Neural cell (in vitro differentiated cells): ENCODE results near the gene THOP1. TPM values are rescaled to one million over a fixed set of nuclear protein-coding genes. Genes with fewer than 3 reads are reported as not detected.

Experiments
- H2AFZ ChIP-seq: fragments of 200-600, 300-800 bp; sonication (generic), shearing (Covaris generic); 2 replicates; pipeline ENCODE4 v1.6.0; 2014; ENCODE audit warnings: low read depth, mild to moderate bottlenecking, antibody characterized with exemption, low read length, moderate library complexity
- H3F3A ChIP-seq: fragments of 200-600 bp; shearing (Covaris generic); 2 replicates; pipeline ENCODE4 v1.6.1; 2016; ENCODE audit warnings: mild to moderate bottlenecking, moderate library complexity, mixed read lengths, antibody characterized with exemption, low read length; ENCODE audit not compliant: insufficient read depth, poor library complexity, severe bottlenecking
- H3K27ac ChIP-seq: fragments of 200-600, 300-800 bp; sonication (generic), shearing (Covaris generic); 2 replicates; pipeline ENCODE4 v1.5.1; 2014; ENCODE audit warnings: mild to moderate bottlenecking, low read length, moderate library complexity
- H3K27me3 ChIP-seq: fragments of 300-800, 200-600 bp; sonication (generic), shearing (Covaris generic); 2 replicates; pipeline ENCODE4 v1.6.0; 2014; ENCODE audit warnings: mild to moderate bottlenecking, low read depth, low read length, moderate library complexity; ENCODE audit not compliant: insufficient read depth
- H3K36me3 ChIP-seq: fragments of 300-800, 200-600 bp; sonication (generic), shearing (Covaris generic); 2 replicates; pipeline ENCODE4 v1.5.1; 2014; ENCODE audit warnings: mild to moderate bottlenecking, antibody characterized with exemption, low read length, moderate library complexity; ENCODE audit not compliant: insufficient read depth
- H3K4me2 ChIP-seq: fragments of 300-800, 200-600 bp; sonication (generic), shearing (Covaris generic); 2 replicates; pipeline ENCODE4 v1.6.0; 2014; ENCODE audit warnings: mild to moderate bottlenecking, low read length
- H3K4me3 ChIP-seq: fragments of 300-800, 200-600 bp; sonication (generic), shearing (Covaris generic); 2 replicates; pipeline ENCODE4 v1.5.1; 2014; ENCODE audit warnings: mild to moderate bottlenecking, low read length, moderate library complexity
- H3K79me2 ChIP-seq: fragments of 200-600 bp; shearing (Covaris generic); replicated peaks from 2 replicates; pipeline ENCODE4 v1.6.0; 2014; ENCODE audit warnings: mild to moderate bottlenecking, low read length, moderate library complexity; ENCODE audit not compliant: insufficient read depth
- H3K9ac ChIP-seq: fragments of 300-800, 200-600 bp; sonication (generic), shearing (Covaris generic); 2 replicates; pipeline ENCODE4 v1.6.1; 2016; ENCODE audit warnings: mild to moderate bottlenecking, low read length, mixed read lengths
- H3K9me2 ChIP-seq: fragments of 200-600 bp; shearing (Covaris generic); 2 replicates; pipeline ENCODE4 v1.6.1; 2016; ENCODE audit warnings: mild to moderate bottlenecking, low read length, mixed read lengths; ENCODE audit not compliant: insufficient read depth
- H3K9me3 ChIP-seq: fragments of 200-600, 300-800 bp; sonication (generic), shearing (Covaris generic); 2 replicates; pipeline ENCODE4 v1.6.1; 2016; ENCODE audit warnings: mild to moderate bottlenecking, mixed run types, low read length, moderate library complexity, mixed read lengths
- H4K20me1 ChIP-seq: fragments of 200-600 bp; shearing (Covaris generic); 2 replicates; pipeline ENCODE4 v1.6.1; 2016; ENCODE audit warnings: mild to moderate bottlenecking, mixed run types; ENCODE audit not compliant: insufficient read depth
- EP300 ChIP-seq: fragments of 450-650 bp; conservative IDR thresholded peaks from 2 replicates; pipeline ENCODE4 v1.6.1; 2014; ENCODE audit warnings: antibody characterized with exemption, mild to moderate bottlenecking, moderate library complexity; ENCODE audit not compliant: poor library complexity, severe bottlenecking
- EZH2 ChIP-seq: fragments of 200-600, 300-800 bp; shearing (Covaris generic), sonication (generic); IDR thresholded peaks from 2 replicates; pipeline ENCODE4 v1.6.1; 2014; ENCODE audit warnings: antibody characterized with exemption, low read length, borderline replicate concordance, mild to moderate bottlenecking; ENCODE audit not compliant: insufficient read depth, poor library complexity, severe bottlenecking
- MXI1 ChIP-seq: fragments of 450-650 bp; conservative IDR thresholded peaks from 2 replicates; pipeline ENCODE4 v1.6.1; 2014; ENCODE audit warnings: antibody characterized with exemption, mild to moderate bottlenecking; ENCODE audit not compliant: poor library complexity, severe bottlenecking
- POLR2AphosphoS5 ChIP-seq: IDR thresholded peaks from 2 replicates; pipeline ENCODE4 v1.6.1; 2012
- RAD21 ChIP-seq: fragments of 450-650 bp; conservative IDR thresholded peaks from 2 replicates; pipeline ENCODE4 v1.6.1; 2014; ENCODE audit warnings: antibody characterized with exemption, mild to moderate bottlenecking, moderate library complexity
- SMC3 ChIP-seq: fragments of 450-650 bp; conservative IDR thresholded peaks from 2 replicates; pipeline ENCODE4 v1.6.1; 2014; ENCODE audit warnings: antibody characterized with exemption, mild to moderate bottlenecking, moderate library complexity; ENCODE audit not compliant: poor library complexity
- TAF1 ChIP-seq: IDR thresholded peaks from 2 replicates; pipeline ENCODE4 v1.6.1; 2012; ENCODE audit warnings: low read depth
- polyA plus RNA-seq: library from polyadenylated mRNA; depleted of rRNA; stranded (reverse); fragments of >200 nt; gene quantifications from 2 replicates; pipeline ENCODE4 v1.2.3, GENCODE V29; 2014
- TF ChIP-seq, protein P1 (sequence below): IDR thresholded peaks from 2 replicates; pipeline ENCODE4 v1.6.1; 2012; ENCODE audit warnings: borderline replicate concordance
- TF ChIP-seq, protein P2 (sequence below): fragments of 450-650 bp; IDR thresholded peaks from 2 replicates; pipeline ENCODE4 v1.5.1; 2014; ENCODE audit warnings: antibody characterized with exemption, mild to moderate bottlenecking, moderate library complexity; ENCODE audit not compliant: poor library complexity, severe bottlenecking

THOP1 gene
- polyA plus RNA-seq, 1 donor from 2014 or later: 113 TPM

DNA sequence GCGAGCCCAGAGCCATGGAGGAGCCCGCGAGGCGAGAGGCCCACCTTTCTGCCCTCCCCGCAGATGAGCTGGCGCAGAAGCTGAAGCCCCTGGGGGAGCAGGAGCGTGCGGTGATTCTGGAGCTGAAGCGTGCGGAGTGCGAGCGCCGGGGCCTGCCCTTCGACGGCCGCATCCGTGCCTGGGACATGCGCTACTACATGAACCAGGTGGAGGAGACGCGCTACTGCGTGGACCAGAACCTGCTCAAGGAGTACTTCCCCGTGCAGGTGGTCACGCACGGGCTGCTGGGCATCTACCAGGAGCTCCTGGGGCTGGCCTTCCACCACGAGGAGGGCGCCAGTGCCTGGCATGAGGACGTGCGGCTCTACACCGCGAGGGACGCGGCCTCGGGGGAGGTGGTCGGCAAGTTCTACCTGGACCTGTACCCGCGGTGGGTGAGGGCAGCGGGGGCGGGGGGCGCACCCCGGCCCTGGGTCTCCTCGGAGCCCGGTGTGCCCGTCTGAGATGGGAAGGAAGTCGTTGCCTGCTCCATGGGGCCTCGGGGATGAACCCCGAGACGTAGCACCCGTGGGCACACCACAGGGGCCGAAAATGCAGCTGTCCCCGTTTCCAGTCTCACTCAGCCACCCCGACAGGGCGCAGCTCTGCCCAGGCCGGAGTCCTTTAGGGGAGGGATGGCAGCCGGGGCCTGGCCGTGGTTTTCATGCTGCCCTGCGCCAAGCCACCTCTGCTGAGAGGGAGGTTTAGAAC lies 22.3 kb downstream of the THOP1 start:
- Histone ChIP-seq H4K20me1 (no peaks in the 10 kb centered on the region), H3K4me3 (no peak overlapping the region), H3K27ac (no peak overlapping the region), H3F3A (no peaks in the 10 kb centered on the region), H3K79me2 (no peaks in the 10 kb centered on the region), H3K9me2 (no peaks in the 10 kb centered on the region), H3K36me3 (no peaks in the 10 kb centered on the region), H3K9me3 (no peaks in the 10 kb centered on the region), H3K4me2 (no peak overlapping the region), H3K9ac (no peak overlapping the region), H2AFZ (no peak overlapping the region), H3K27me3 (no peaks in the 10 kb centered on the region)
- TF ChIP-seq, protein P1, sequence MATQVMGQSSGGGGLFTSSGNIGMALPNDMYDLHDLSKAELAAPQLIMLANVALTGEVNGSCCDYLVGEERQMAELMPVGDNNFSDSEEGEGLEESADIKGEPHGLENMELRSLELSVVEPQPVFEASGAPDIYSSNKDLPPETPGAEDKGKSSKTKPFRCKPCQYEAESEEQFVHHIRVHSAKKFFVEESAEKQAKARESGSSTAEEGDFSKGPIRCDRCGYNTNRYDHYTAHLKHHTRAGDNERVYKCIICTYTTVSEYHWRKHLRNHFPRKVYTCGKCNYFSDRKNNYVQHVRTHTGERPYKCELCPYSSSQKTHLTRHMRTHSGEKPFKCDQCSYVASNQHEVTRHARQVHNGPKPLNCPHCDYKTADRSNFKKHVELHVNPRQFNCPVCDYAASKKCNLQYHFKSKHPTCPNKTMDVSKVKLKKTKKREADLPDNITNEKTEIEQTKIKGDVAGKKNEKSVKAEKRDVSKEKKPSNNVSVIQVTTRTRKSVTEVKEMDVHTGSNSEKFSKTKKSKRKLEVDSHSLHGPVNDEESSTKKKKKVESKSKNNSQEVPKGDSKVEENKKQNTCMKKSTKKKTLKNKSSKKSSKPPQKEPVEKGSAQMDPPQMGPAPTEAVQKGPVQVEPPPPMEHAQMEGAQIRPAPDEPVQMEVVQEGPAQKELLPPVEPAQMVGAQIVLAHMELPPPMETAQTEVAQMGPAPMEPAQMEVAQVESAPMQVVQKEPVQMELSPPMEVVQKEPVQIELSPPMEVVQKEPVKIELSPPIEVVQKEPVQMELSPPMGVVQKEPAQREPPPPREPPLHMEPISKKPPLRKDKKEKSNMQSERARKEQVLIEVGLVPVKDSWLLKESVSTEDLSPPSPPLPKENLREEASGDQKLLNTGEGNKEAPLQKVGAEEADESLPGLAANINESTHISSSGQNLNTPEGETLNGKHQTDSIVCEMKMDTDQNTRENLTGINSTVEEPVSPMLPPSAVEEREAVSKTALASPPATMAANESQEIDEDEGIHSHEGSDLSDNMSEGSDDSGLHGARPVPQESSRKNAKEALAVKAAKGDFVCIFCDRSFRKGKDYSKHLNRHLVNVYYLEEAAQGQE: no peak
- TF ChIP-seq MXI1 (no peak), EZH2 (no peak), TAF1 (no peak), POLR2AphosphoS5 (no peak), EP300 (no peak), SMC3 (no peak), RAD21 (no peak)
- TF ChIP-seq, protein P2, sequence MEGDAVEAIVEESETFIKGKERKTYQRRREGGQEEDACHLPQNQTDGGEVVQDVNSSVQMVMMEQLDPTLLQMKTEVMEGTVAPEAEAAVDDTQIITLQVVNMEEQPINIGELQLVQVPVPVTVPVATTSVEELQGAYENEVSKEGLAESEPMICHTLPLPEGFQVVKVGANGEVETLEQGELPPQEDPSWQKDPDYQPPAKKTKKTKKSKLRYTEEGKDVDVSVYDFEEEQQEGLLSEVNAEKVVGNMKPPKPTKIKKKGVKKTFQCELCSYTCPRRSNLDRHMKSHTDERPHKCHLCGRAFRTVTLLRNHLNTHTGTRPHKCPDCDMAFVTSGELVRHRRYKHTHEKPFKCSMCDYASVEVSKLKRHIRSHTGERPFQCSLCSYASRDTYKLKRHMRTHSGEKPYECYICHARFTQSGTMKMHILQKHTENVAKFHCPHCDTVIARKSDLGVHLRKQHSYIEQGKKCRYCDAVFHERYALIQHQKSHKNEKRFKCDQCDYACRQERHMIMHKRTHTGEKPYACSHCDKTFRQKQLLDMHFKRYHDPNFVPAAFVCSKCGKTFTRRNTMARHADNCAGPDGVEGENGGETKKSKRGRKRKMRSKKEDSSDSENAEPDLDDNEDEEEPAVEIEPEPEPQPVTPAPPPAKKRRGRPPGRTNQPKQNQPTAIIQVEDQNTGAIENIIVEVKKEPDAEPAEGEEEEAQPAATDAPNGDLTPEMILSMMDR: no peak

DNA sequence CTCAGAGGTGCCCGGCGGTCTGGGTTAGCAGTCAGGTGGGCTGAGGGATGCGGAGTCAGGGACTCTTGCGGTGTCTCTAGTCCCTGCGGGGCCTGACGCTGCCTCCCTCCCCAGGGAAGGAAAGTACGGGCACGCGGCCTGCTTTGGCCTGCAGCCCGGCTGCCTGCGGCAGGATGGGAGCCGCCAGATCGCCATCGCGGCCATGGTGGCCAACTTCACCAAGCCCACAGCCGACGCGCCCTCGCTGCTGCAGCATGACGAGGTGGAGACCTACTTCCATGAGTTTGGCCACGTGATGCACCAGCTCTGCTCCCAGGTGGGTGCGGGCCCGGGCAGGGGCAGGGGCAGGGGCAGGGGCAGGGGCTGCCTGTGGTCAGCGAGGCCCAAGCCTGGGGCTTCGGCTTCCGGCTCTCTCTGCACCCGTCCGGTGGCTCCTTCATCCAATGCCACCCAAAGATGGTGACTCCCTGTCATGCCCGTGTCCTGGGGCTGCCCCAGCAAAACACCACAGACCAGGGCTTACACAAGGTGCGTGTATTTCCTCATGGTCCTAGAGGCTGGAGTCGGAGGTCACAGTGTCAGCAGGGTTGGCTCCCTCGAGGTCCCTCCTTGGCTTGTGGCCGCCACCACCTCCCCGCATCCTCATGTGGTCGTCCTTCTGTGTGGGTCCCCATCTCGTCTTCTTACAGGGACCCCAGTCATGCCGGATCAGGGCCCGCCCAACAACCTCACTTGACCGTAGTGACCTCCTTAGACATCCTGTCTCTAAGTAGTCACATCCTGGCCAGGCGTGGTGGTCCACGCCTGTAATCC lies 23.0 kb downstream of the THOP1 start:
- no peaks in the 10 kb centered on the region for H3F3A ChIP-seq
- no peaks in the 10 kb centered on the region for H4K20me1 ChIP-seq
- no peaks in the 10 kb centered on the region for H3K9me3 ChIP-seq
- H3K9ac ChIP-seq: no peak overlapping the region
- no peak for TF ChIP-seq POLR2AphosphoS5
- no peak for TF ChIP-seq TAF1
- no peak for TF ChIP-seq EZH2
- TF ChIP-seq RAD21: no peak
- TF ChIP-seq, protein P1: no peak
- TF ChIP-seq EP300: no peak
- TF ChIP-seq SMC3: no peak
- no peak overlapping the region for H2AFZ ChIP-seq
- no peak overlapping the region for H3K4me3 ChIP-seq
- H3K9me2 ChIP-seq: no peaks in the 10 kb centered on the region
- H3K36me3 ChIP-seq: no peaks in the 10 kb centered on the region
- no peaks in the 10 kb centered on the region for H3K27me3 ChIP-seq
- no peak overlapping the region for H3K4me2 ChIP-seq
- no peaks in the 10 kb centered on the region for H3K79me2 ChIP-seq
- H3K27ac ChIP-seq: no peak overlapping the region
